H9 (cell line): ENCODE data around the gene MCM3AP. TPM values are rescaled to one million over a fixed set of nuclear protein-coding genes. Genes with fewer than 3 reads are reported as not detected.

Experiments used
- DNase-seq: peaks from one replicate; pipeline ENCODE4 v3.0.0-alpha.2; 2017
- H2AFZ ChIP-seq: one replicate; pipeline ENCODE4 v1.6.1; 2013; ENCODE audit warnings: mild to moderate bottlenecking, low read length, control low read depth, moderate library complexity
- H2AK5ac ChIP-seq: 2 replicates; pipeline ENCODE4 v1.6.1; 2013; ENCODE audit warnings: low read length, control low read depth, mixed read lengths; ENCODE audit not compliant: insufficient read length
- H2BK120ac ChIP-seq: one replicate; pipeline ENCODE4 v1.6.1; 2013; ENCODE audit warnings: low read depth, mild to moderate bottlenecking, low read length, control low read depth, inconsistent platforms; ENCODE audit not compliant: poor library complexity, severe bottlenecking
- H2BK12ac ChIP-seq: 2 replicates; pipeline ENCODE4 v1.6.1; 2013; ENCODE audit warnings: low read length, control low read depth, mixed read lengths, low read depth; ENCODE audit not compliant: insufficient read length
- H2BK15ac ChIP-seq: 2 replicates; pipeline ENCODE4 v1.6.1; 2013; ENCODE audit warnings: low read depth, low read length, control low read depth
- H2BK20ac ChIP-seq: one replicate; pipeline ENCODE4 v1.6.1; 2013; ENCODE audit warnings: low read depth, mild to moderate bottlenecking, low read length, control low read depth, inconsistent platforms; ENCODE audit not compliant: poor library complexity, severe bottlenecking
- H2BK5ac ChIP-seq: 2 replicates; pipeline ENCODE4 v1.6.1; 2013; ENCODE audit warnings: low read length, control low read depth, mixed read lengths; ENCODE audit not compliant: insufficient read length
- H3K14ac ChIP-seq: 2 replicates; pipeline ENCODE4 v1.6.1; 2013; ENCODE audit warnings: low read length, control low read depth; ENCODE audit not compliant: insufficient read depth
- H3K18ac ChIP-seq: 2 replicates; pipeline ENCODE4 v1.6.1; 2013; ENCODE audit warnings: low read depth, mild to moderate bottlenecking, mixed read lengths, low read length, control low read depth; ENCODE audit not compliant: insufficient read length
- H3K23ac ChIP-seq: 2 replicates; pipeline ENCODE4 v1.6.1; 2013; ENCODE audit warnings: low read length, control low read depth, mixed read lengths, low read depth; ENCODE audit not compliant: insufficient read length
- H3K23me2 ChIP-seq: 2 replicates; pipeline ENCODE4 v1.6.1; 2013; ENCODE audit warnings: low read depth, mild to moderate bottlenecking, mixed read lengths, low read length, control low read depth; ENCODE audit not compliant: insufficient read length, poor library complexity, severe bottlenecking
- H3K27ac ChIP-seq: 2 replicates; pipeline ENCODE4 v1.5.1; 2013; ENCODE audit warnings: low read length, control low read depth, mixed read lengths, low read depth; ENCODE audit not compliant: insufficient read length
- H3K27me3 ChIP-seq: 2 replicates; pipeline ENCODE4 v1.6.1; 2013; ENCODE audit warnings: low read length, control low read depth, inconsistent platforms; ENCODE audit not compliant: insufficient read depth
- H3K4ac ChIP-seq: 2 replicates; pipeline ENCODE4 v1.6.1; 2013; ENCODE audit warnings: low read depth, mild to moderate bottlenecking, control low read depth, inconsistent platforms, low read length, moderate library complexity
- H3K4me1 ChIP-seq: 2 replicates; pipeline ENCODE4 v1.6.1; 2013; ENCODE audit warnings: low read length, control low read depth, inconsistent platforms; ENCODE audit not compliant: insufficient read depth
- H3K4me2 ChIP-seq: 2 replicates; pipeline ENCODE4 v1.6.1; 2013; ENCODE audit warnings: low read length, control low read depth, mixed read lengths; ENCODE audit not compliant: insufficient read length, insufficient read depth
- H3K56ac ChIP-seq: 2 replicates; pipeline ENCODE4 v1.6.1; 2013; ENCODE audit warnings: low read depth, mild to moderate bottlenecking, mixed read lengths, low read length, control low read depth; ENCODE audit not compliant: insufficient read length
- H3K79me1 ChIP-seq: 2 replicates; pipeline ENCODE4 v1.6.1; 2013; ENCODE audit warnings: low read depth, mild to moderate bottlenecking, moderate library complexity, low read length, control low read depth, inconsistent platforms; ENCODE audit not compliant: insufficient read depth, poor library complexity, severe bottlenecking
- H3K79me2 ChIP-seq: 2 replicates; pipeline ENCODE4 v1.6.1; 2013; ENCODE audit warnings: low read length, control low read depth, inconsistent platforms; ENCODE audit not compliant: insufficient read depth
- H3K9ac ChIP-seq: 2 replicates; pipeline ENCODE4 v1.6.1; 2013; ENCODE audit warnings: low read length, control low read depth, mixed read lengths; ENCODE audit not compliant: insufficient read length; ENCODE audit errors: extremely low read depth
- H3K9me3 ChIP-seq: one replicate; pipeline ENCODE4 v1.6.1; 2013; ENCODE audit warnings: low read depth, low read length, inconsistent platforms; ENCODE audit not compliant: control insufficient read depth
- H3T11ph ChIP-seq: one replicate; pipeline ENCODE4 v1.6.1; 2013; ENCODE audit warnings: mild to moderate bottlenecking, low read length, control low read depth, inconsistent platforms
- H4K20me1 ChIP-seq: one replicate; pipeline ENCODE4 v1.6.1; 2013; ENCODE audit not compliant: control insufficient read depth, insufficient read length, insufficient read depth
- H4K5ac ChIP-seq: 2 replicates; pipeline ENCODE4 v1.6.1; 2013; ENCODE audit warnings: low read depth, mild to moderate bottlenecking, mixed read lengths, low read length, control low read depth; ENCODE audit not compliant: insufficient read length
- H4K8ac ChIP-seq: replicated peaks from 2 replicates; pipeline ENCODE4 v1.6.1; 2013; ENCODE audit warnings: low read length, control low read depth, mixed read lengths, low read depth; ENCODE audit not compliant: insufficient read length
- H4K91ac ChIP-seq: 2 replicates; pipeline ENCODE4 v1.6.1; 2013; ENCODE audit warnings: low read depth, mild to moderate bottlenecking, moderate library complexity, mixed read lengths, low read length, control low read depth; ENCODE audit not compliant: insufficient read length
- H3K27ac Mint-ChIP-seq, 3 experiments: 2 replicates in 2 of 3; 3 replicates in 1 of 3; pipeline ENCODE4 v1.8.0; 2020 to 2021; ENCODE audit warnings: mixed read lengths in 3 of 3, mild to moderate bottlenecking in 1 of 3, moderate library complexity in 1 of 3
- H3K27me3 Mint-ChIP-seq: 2 replicates; pipeline ENCODE4 v1.8.0; 2021; ENCODE audit warnings: low read depth, mild to moderate bottlenecking, moderate library complexity, mixed read lengths
- H3K36me3 Mint-ChIP-seq, 3 experiments: 2 replicates in 2 of 3; 3 replicates in 1 of 3; pipeline ENCODE4 v1.8.0; 2020 to 2021; ENCODE audit warnings: low read depth in 3 of 3, mixed read lengths in 3 of 3; ENCODE audit not compliant: insufficient read depth in 1 of 3
- H3K4me1 Mint-ChIP-seq, 2 experiments: 2 replicates each; pipeline ENCODE4 v1.8.0; 2020; ENCODE audit warnings: mixed read lengths in 2 of 2
- H3K4me3 Mint-ChIP-seq, 2 experiments: 2 replicates in 1 of 2; 3 replicates in 1 of 2; pipeline ENCODE4 v1.8.0; 2020 to 2021; ENCODE audit warnings: mild to moderate bottlenecking in 2 of 2, mixed read lengths in 2 of 2, moderate library complexity in 1 of 2
- H3K9me3 Mint-ChIP-seq, 2 experiments: 2 replicates in 1 of 2; 3 replicates in 1 of 2; pipeline ENCODE4 v1.8.0; 2020; ENCODE audit warnings: mild to moderate bottlenecking in 2 of 2, mixed read lengths in 2 of 2, moderate library complexity in 1 of 2
- WGBS: extraction: QIAGEN DNeasy Blood & Tissue Kit; methylation state at CpG from one replicate; pipeline ENCODE4 v1.1.7; 2013; ENCODE audit warnings: missing lambda C conversion rate, low lambda C conversion rate, mixed read lengths; ENCODE audit not compliant: insufficient read length; ENCODE audit errors: extremely low coverage; 5-methylcytosine and 5-hydroxymethylcytosine counted together
- total RNA-seq: library from RNA; stranded (reverse); gene quantifications from 2 replicates; pipeline ENCODE4 v1.2.1, GENCODE V29; 2021
- TF ChIP-seq, protein P1 (sequence below): fragments of 200-600 bp; sonication (generic); conservative IDR thresholded peaks from 3 replicates; pipeline ENCODE4 v1.8.0; 2021; ENCODE audit warnings: antibody characterized with exemption, mild to moderate bottlenecking

The MCM3AP gene
- total RNA-seq, 1 experiment from 2014 or later, result 124 TPM

DNA sequence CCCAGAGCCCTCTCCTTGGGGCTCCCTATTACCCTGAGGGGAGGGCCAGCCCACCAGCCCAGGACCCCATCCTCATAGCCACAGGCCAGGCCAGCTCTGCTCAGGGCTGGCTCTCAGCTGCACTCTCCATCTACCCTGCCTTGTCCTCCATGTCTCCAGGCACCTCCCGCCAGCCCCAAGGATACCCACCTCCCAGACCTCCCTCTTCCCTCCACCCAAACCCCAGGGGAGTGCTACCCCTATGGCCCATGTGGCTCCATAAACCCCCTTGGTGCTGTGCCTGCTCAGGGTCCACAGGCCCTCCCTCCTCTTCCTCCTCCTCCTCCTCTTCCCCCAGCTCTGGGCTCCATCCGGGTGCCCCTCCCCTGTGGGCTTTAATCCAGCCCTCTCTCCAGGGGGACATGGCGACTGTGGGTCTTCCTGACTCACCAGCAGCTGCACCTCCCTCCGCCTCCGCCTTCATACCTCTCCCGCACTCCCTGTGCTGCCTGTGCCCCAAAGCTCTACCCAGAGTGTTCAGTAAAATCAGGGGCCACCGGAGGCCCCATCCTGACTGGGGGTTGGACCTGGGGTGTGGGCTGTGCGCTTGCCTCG is 9.9 kb upstream of the MCM3AP start:
- H2BK15ac ChIP-seq, result no peak overlapping the region; the same call in 1 of the 2 replicates
- H2BK5ac ChIP-seq, result no peak overlapping the region
- H3K79me2 ChIP-seq, result no peaks in the 10 kb centered on the region
- no peak overlapping the region for H3K4me2 ChIP-seq
- H3K18ac ChIP-seq, result no peak overlapping the region
- no peak overlapping the region for H3T11ph ChIP-seq
- H3K14ac ChIP-seq, result no peak overlapping the region; the same call in 1 of the 2 replicates
- WGBS, result no CpG with 5 or more reads among the region's 9 CpGs
- Mint-ChIP-seq H3K27me3 (no peaks in the 10 kb centered on the region; the same call in 1 of the 2 replicates), H3K9me3 (no peaks in the 10 kb centered on the region; a peak in 2 of 5 replicates), H3K4me3 (no peak overlapping the region), H3K27ac (peak overlapping the region; percentile 13 to 97 (median 68); a peak in 2 of 7 replicates), H3K4me1 (peaks cover 11 to 17% of the 10 kb centered on the region in 2 experiments), H3K36me3 (peaks cover 21 to 29% (median 29%) of the 10 kb centered on the region in 3 experiments)
- no peaks in the 10 kb centered on the region; the same call in 1 of the 2 replicates for H3K4me1 ChIP-seq
- H2BK20ac ChIP-seq, result no peak overlapping the region
- no peak overlapping the region for H2AFZ ChIP-seq
- no peak overlapping the region for H3K4ac ChIP-seq
- H2BK12ac ChIP-seq, result no peak overlapping the region
- no peak overlapping the region for H4K8ac ChIP-seq
- no peaks in the 10 kb centered on the region for H3K79me1 ChIP-seq
- no peak overlapping the region for H4K5ac ChIP-seq
- peaks cover 9% of the 10 kb centered on the region for H3K23me2 ChIP-seq
- no peaks in the 10 kb centered on the region for H3K9me3 ChIP-seq
- TF ChIP-seq, protein P1, sequence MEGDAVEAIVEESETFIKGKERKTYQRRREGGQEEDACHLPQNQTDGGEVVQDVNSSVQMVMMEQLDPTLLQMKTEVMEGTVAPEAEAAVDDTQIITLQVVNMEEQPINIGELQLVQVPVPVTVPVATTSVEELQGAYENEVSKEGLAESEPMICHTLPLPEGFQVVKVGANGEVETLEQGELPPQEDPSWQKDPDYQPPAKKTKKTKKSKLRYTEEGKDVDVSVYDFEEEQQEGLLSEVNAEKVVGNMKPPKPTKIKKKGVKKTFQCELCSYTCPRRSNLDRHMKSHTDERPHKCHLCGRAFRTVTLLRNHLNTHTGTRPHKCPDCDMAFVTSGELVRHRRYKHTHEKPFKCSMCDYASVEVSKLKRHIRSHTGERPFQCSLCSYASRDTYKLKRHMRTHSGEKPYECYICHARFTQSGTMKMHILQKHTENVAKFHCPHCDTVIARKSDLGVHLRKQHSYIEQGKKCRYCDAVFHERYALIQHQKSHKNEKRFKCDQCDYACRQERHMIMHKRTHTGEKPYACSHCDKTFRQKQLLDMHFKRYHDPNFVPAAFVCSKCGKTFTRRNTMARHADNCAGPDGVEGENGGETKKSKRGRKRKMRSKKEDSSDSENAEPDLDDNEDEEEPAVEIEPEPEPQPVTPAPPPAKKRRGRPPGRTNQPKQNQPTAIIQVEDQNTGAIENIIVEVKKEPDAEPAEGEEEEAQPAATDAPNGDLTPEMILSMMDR, result no peak
- no peak overlapping the region for H2AK5ac ChIP-seq
- H3K23ac ChIP-seq, result no peak overlapping the region
- no peak overlapping the region for H3K9ac ChIP-seq
- no peak overlapping the region for H3K56ac ChIP-seq
- H3K27me3 ChIP-seq, result no peaks in the 10 kb centered on the region
- H4K20me1 ChIP-seq, result no peaks in the 10 kb centered on the region
- H2BK120ac ChIP-seq, result no peak overlapping the region
- H4K91ac ChIP-seq, result no peak overlapping the region
- no peak overlapping the region for H3K27ac ChIP-seq
- DNase-seq, result no peak
